ENCODE measurements around the gene RIPK3.

- TF ChIP-seq CTCF (IDR thresholded peaks at IDR 0.05) (no peak), POLR2A (IDR thresholded peaks at IDR 0.05) (no peak)
Observed at GRCh38 chr14:24338843-24339242, 948 bp downstream of the RIPK3 start.
